Measurements from ENCODE around the gene TMEM106A.
"Not testable (repeated sequence)": the region's sequence is repeated elsewhere in the genome, so short reads cannot be mapped to it uniquely, and the experiment has no call there.

Gene TMEM106A

GRCh38 chr17:43216369-43216761 is 4.7 kb downstream of the TMEM106A start:
- no peak for DNase-seq

GRCh38 chr17:43216762-43217613 is 5.3 kb downstream of the TMEM106A start:
- no peak for DNase-seq

GRCh38 chr17:43217614-43218087 is 6.0 kb downstream of the TMEM106A start:
- DNase-seq, result no peak

- DNase-seq, result no peak
Observed at GRCh38 chr17:43219001-43219400, 7.3 kb downstream of the TMEM106A start.

- no peak for DNase-seq
Observed at GRCh38 chr17:43219746-43220380, 8.2 kb downstream of the TMEM106A start.

- DNase-seq, result no peak
Observed at GRCh38 chr17:43220511-43221125, 8.9 kb downstream of the TMEM106A start.

- no peak for DNase-seq
Observed at GRCh38 chr17:43224146-43224705, 12.6 kb downstream of the TMEM106A start.

GRCh38 chr17:43226393-43226792 is 14.7 kb downstream of the TMEM106A start:
- DNase-seq, result no peak

- not testable (repeated sequence) for DNase-seq
Observed at GRCh38 chr17:43228020-43228782, 16.5 kb downstream of the TMEM106A start, which contains the start of gene CCDC200. Gene CCDC200, minus strand, starts transcription at chr17:43228623. Its CDS starts 69 bp downstream, at chr17:43228554.

GRCh38 chr17:43231205-43232020 is 19.7 kb downstream of the TMEM106A start:
- not testable (repeated sequence) for DNase-seq

GRCh38 chr17:43232021-43232699 is 20.5 kb downstream of the TMEM106A start:
- DNase-seq, result not testable (repeated sequence)

GRCh38 chr17:43233263-43233662 is 21.6 kb downstream of the TMEM106A start:
- not testable (repeated sequence) for DNase-seq

GRCh38 chr17:43233877-43234276 is 22.2 kb downstream of the TMEM106A start, which contains the start of gene RNU2-1:
Gene RNU2-1, minus strand, starts transcription at chr17:43233977.
- not testable (repeated sequence) for DNase-seq

- DNase-seq, result not testable (repeated sequence)
Observed at GRCh38 chr17:43239597-43239996, 27.9 kb downstream of the TMEM106A start.

- not testable (repeated sequence) for DNase-seq
Observed at GRCh38 chr17:43240596-43241352, 29.1 kb downstream of the TMEM106A start.

GRCh38 chr17:43246456-43246855 is 34.8 kb downstream of the TMEM106A start:
- not testable (repeated sequence) for DNase-seq
